Activated T-cell treated with anti-CD3 and anti-CD28 coated beads for 48 hours (primary cell): ENCODE data around the gene CDYL.
"Not testable (repeated sequence)": the region's sequence is repeated elsewhere in the genome, so short reads cannot be mapped to it uniquely, and the experiment has no call there.

Experiments
- DNase-seq: peaks from one replicate; pipeline ENCODE4 v3.0.0-alpha.2; 2020; ENCODE audit warnings: low read depth

Gene CDYL

DNA sequence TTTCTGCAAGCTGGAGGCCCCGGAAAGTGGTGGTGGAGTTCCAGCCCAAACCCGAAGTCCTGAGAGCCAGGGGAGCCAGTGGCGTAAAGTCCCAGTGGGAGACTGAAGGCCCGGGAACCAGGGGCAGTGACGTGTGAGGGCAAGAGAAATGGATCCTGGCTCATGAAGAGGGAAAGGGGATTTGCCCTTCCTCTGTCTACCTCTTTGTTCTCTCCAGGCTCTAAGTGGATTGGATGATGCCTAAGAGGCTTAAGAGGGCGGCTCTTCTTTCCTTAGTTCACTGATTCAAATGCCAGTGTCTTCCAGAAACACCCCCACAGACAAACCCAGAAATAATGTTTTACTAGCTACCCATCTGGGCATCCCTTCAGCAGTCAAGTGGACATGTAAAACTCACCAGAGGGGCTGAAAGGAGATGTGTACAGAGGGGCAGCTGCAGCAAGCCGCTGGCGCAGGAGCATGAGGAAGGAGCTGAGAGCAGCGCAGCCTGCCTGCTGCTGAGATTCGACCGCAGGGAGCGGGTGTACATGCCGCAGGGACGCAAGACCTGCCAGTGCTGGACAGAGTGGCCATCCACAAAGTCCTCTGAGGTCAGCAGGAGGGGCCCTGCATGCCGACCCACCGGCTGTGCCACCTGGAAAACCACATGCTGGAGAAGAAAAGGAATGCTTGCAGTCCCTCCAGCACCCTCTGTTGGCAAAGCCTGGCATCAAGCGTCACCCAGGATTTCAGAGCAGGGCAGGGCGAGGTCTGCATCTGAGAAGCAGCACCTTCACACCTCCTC, 29.5 kb downstream of the CDYL start:
- no peak for DNase-seq

DNA sequence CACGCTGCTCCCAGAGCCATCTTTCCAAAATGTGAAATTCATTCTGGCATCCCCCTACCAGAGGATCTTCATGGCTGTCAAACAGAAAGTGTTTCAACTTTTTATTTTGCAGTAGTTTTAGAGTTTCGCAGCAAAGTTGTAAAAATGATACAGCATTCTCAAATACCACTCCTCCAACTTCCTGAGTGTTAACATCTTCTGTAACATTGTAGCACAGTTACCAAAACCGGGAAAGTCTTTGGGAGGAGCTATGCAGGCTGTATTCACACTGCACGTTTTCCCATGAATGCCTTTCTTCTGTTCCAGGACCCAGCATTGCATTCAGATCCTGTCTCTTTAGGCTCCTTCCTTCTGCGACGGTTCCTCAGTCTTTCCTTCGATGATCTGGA, 30.1 kb downstream of the CDYL start:
- DNase-seq = no peak

DNA sequence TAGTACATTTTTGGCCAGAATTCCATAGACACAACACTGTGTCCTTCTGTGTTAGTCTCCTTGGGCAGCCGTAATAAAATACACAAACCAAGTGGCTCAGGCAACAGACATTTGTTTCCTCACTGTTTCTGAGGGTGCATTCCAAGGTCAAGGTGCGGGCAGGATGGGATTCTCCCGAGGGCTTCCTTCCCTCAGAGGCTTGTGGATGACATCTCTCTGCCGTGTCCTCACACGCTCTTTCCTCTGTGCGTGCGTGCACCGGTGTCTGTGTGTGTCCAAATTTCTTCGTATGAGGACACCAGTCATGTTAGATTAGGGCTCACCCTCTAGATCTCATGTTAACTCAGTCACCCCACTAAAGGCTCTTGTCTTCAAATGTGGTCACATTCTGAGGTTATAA, 30.6 kb downstream of the CDYL start:
- DNase-seq = no peak

DNA sequence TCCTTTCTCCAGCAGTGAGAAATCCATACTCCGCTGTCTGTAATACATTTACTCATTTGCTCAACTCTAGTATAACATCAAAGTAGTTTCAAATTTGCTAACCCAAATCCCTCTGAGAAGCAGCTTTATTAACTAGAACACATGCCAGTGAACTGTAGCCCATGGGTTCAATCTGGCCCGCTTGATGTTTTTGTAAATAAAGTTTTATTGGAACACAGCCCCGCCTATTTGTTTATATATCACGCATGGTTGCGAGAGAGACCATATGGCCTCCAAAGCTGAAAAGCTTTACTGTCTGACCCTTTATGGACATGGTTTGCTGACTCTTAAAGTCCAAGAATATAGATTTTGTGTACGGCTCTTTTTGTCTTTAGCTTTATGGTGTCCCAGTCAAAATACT, 32.2 kb downstream of the CDYL start:
- DNase-seq = no peak

DNA sequence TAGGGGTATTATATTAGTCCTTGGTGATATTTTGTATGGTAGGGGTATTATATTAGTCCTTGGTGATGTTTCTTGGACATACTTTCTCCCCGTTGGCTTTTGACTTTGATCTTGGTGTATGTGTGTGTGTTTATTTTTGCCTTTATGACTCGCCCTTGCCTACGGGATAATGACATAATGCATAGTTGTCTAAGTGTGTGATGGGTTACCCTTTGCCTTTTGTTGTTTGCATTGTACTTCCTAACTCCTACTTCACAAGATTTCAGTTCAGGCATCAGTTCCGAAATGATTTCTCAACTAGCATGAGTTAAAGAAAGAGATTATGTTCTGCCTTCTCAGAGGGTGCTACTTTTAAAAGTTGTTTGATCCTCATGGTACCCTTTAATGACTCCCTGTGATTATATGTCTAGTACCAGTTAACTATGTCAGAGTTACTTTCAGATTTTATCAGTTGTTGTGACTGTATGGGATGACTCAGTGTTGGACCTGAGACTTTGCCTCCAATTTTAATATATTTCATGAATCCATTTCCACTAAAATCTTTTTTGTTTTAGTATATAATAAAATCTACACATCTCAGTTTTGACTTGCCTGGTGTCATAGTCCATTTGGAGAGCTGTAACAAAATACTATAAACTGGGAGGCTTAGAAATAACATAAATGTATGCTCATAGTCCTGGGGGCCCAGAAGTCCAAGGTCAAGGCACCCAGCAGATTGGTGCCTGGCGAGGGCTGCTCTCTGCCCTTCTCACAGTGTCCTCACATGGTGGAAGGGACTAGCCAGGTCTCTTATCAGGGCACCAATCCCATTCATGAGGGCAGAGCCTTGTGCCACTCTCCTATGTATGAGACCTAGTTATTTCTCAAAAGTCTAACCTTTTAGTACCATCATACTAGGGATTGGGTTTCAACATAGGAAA, 34.1 kb downstream of the CDYL start:
- no peak for DNase-seq

- DNase-seq = no peak
Measured at GRCh38 chr6:4812068-4812467, 35.9 kb downstream of the CDYL start.

GRCh38 chr6:4813055-4813454, 36.9 kb downstream of the CDYL start:
- no peak for DNase-seq

DNA sequence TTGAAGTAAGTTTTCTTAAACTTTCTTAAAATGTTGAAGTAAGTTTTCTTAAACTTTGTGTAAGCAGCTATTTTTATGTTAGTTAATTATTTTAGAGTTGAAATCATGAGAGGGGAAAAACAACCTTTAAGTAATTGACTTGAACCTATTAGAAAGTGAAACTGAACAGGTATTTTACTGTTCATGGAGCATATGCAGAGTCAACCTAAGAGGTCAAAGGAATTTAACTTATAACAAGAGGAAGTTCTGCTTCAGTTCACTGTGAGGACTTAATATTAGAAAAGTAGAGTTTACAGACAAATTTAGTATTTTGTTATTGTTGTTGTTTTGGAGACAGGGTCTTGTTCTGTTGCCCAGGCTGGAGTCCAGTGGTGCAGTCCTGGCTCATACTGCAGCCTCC, 38.0 kb downstream of the CDYL start:
- no peak for DNase-seq

DNA sequence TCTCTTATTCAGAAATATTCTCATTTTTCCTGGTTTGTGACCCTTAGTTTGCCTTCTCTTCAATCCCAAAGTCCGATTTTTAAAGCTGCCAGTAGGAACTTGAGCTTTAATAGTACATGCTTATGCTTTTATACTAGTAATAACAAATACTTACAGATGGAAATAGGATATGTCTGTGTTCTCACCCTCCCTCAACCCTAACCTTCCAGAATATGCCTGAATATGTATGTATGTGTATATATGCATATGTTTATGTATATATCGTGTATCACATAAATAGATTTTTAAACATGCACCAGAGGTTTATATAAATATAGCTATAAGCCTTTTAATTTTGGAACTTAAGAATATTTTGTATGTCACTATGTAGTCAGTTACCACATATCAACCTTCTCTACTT, 38.8 kb downstream of the CDYL start:
- DNase-seq = no peak

DNA sequence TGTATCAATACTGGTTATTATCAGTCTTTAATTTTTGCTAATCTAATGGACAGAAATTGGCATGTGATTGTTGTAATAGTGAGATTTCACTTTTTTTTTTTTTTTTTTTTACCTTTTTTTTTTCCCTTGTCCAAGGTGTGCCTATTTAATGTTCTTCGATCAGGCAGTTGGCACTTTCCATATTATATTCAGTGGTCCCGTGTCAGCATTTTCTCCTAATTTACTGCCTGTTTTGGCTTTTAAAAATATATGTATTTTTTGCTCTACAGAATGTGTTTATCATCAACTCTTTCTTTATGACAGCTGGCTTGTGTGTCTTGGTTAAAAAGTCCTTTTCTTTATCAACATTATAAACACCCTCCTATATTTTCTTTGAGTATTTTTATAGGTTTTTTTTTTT, 39.4 kb downstream of the CDYL start:
- no peak for DNase-seq

GRCh38 chr6:4816904-4817303, 40.7 kb downstream of the CDYL start:
- no peak for DNase-seq

DNA sequence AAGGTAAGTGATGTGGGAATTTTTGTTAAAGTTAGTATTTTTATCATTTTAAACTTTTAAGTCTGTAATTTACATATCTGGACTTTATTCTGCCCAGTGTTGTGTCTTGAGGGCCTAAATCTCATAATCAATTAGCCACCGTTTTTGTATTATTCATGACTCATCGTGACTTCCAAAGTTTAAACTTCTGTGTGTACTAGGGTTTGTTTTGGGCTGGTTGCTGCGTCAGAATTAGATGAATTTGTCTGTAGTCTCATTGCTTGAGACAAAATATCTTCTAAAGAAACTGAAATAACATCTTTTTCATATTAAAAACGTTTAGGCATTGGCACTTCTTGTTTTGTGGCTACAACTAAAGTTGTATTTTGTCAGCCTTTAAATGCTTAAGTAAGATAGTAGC, 41.3 kb downstream of the CDYL start:
- DNase-seq = no peak

GRCh38 chr6:4818272-4818938, 42.2 kb downstream of the CDYL start:
- no peak for DNase-seq

DNA sequence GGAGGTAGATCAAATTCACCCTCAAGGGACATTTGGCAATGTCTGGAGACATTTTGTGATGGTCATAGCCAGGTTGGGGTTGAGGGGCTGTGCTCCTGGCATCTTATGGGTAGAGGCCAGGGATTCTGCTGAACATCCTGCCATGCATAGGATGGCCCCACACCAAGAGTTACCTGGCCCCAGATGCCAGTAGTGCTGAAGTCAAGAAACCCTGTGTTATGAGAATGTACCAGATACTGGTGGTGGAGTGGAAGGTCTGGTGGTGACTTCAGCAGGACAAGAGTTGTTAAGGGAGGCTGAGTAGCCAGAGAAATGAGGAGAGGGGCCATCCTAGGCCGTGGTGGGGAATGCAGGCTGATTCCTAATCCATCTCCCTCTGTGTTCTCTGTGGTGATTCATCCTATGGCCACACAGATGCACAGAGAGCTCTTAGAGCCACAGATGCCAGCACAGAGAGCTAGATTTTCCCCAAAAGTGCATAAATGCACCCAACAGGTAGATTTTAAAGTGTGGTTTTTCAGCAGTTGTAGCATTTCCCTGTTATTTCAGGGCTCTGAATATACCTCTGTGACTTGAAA, 43.6 kb downstream of the CDYL start:
- no peak for DNase-seq

GRCh38 chr6:4820704-4821276, 44.6 kb downstream of the CDYL start:
- DNase-seq = no peak

GRCh38 chr6:4822476-4822875, 46.3 kb downstream of the CDYL start:
- no peak for DNase-seq

DNA sequence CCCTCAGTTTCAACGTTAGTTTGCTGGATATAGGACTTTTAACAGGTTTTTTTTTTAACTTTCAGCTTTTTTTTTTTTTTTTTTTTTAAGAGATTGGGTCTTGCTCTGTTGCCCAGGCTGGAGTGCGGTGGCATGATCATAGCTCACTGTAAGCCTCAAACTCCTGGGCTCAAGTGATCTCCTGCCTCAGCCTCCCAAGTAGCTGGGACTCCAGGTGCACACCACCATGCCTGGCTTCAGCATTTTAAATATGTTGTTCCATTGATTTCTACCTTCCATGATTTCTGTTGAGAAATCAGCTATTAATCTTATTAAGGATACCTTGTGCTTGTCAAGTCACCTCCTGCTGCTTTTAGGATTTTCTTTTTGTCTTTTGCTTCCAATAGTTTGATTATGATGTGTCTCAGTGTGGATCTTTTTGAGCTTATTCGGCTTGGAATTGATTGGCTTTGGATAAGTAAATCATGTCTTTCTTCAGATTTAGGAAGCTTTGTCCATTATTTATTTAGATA, 52.0 kb downstream of the CDYL start:
- DNase-seq = no peak

GRCh38 chr6:4829089-4829488, 52.9 kb downstream of the CDYL start:
- no peak for DNase-seq

DNA sequence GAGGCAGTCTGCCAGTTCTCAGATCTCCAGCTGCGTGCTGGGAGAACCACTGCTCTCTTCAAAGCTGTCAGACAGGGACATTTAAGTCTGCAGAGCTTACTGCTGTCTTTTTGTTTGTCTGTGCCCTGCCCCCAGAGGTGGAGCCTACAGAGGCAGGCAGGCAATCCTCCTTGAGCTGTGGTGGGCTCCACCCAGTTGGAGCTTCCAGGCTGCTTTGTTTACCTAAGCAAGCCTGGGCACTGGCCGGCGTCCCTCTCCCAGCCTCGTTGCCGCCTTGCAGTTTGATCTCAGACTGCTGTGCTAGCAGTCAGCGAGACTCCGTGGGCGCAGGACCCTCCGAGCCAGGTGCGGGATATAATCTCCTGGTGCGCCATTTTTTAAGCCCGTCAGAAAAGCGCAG, 59.3 kb downstream of the CDYL start:
- not testable (repeated sequence) for DNase-seq

DNA sequence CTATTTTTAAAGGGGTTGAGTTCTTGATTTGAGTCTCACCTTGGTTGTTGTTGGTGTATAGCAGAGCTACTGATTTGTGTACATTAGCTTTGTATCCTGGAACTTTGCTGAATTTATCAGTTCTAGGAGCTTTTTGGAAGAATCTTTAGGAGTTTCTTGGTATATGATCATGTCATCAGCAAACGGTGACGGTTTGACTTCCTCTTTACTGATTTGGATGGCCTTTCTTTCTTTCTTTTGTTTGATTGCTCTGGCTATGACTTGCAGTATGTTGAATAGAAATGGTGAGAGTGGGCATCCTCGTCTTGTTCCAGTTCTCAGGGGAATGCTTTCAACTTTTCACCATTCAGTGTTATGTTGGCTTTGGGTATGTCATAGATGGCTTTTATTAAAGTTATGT, 64.0 kb downstream of the CDYL start:
- no peak for DNase-seq

GRCh38 chr6:4844108-4844507, 67.9 kb downstream of the CDYL start:
- DNase-seq = no peak

DNA sequence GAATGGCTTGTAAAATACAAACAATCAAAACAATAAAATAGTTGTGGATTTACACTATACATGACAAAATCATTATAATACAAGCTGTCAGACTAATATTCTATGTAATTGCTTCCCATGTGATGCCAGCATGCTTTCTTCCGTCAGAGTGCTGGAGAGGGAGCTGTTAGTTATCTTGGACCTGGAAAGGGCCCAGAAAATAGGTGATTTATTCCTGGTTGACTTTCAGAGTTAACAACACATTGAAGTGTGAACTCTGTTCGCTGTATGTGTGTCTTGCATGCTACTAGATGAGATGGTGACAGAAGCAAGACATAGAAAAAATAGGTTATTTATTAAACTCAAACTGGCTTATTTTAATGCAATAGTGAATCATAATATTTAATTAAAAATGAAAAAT, 70.2 kb downstream of the CDYL start:
- DNase-seq = no peak
